C4-2B (cell line): ENCODE data around the gene TSPAN13.

Source experiments
- H3K27ac ChIP-seq: fragments of 450-650 bp; 2 replicates; pipeline ENCODE4 v1.5.1; 2017
- CTCF ChIP-seq: fragments of 450-650 bp; conservative IDR thresholded peaks from 2 replicates; pipeline ENCODE4 v1.5.1; 2017; ENCODE audit warnings: mild to moderate bottlenecking
- ZFX ChIP-seq: fragments of 450-650 bp; IDR thresholded peaks from 2 replicates; pipeline ENCODE4 v1.6.1; 2017

The TSPAN13 gene

GRCh38 chr7:16786257-16786656 lies 32.7 kb downstream of the TSPAN13 start:
- TF ChIP-seq ZFX = no peak
- TF ChIP-seq CTCF = no peak
- H3K27ac ChIP-seq = no peak overlapping the region

- TF ChIP-seq ZFX (no peak), CTCF (no peak)
- no peak overlapping the region for H3K27ac ChIP-seq
These were observed 33.6 kb downstream of the TSPAN13 start for GRCh38 chr7:16787127-16787526.

GRCh38 chr7:16791071-16791470 lies 37.5 kb downstream of the TSPAN13 start:
- no peak overlapping the region for H3K27ac ChIP-seq
- no peak for TF ChIP-seq ZFX
- no peak for TF ChIP-seq CTCF

- TF ChIP-seq CTCF (no peak), ZFX (no peak)
- H3K27ac ChIP-seq = no peak overlapping the region
These were observed 38.5 kb downstream of the TSPAN13 start for GRCh38 chr7:16791905-16792698.

- no peak overlapping the region; the same call in 1 of the 2 replicates for H3K27ac ChIP-seq
- no peak for TF ChIP-seq ZFX
- no peak for TF ChIP-seq CTCF
These were observed 41.4 kb downstream of the TSPAN13 start for GRCh38 chr7:16794986-16795385.

GRCh38 chr7:16795624-16796023 lies 42.1 kb downstream of the TSPAN13 start:
- TF ChIP-seq ZFX (no peak), CTCF (no peak)
- H3K27ac ChIP-seq = no peak overlapping the region

GRCh38 chr7:16801111-16801542 lies 47.6 kb downstream of the TSPAN13 start:
- peak; percentile 80 for TF ChIP-seq CTCF
- no peak for TF ChIP-seq ZFX
- no peak overlapping the region for H3K27ac ChIP-seq
